ENCODE data around the gene LCN15. TPM values are rescaled to one million over a fixed set of nuclear protein-coding genes. Genes with fewer than 3 reads are reported as not detected.

Gene LCN15
- total RNA-seq, 4 donors from 2014 or later, result not detected

- peak within 1 kb of the TSS in 1 of 2 donors; percentile 63 for H3K27ac ChIP-seq
Observed at GRCh38 chr9:136742591-136743391, 21.5 kb downstream of the LCN15 start, which contains the start of gene LCN10. LCN10 (minus strand) TSS chr9:136742940; CDS start chr9:136742903, 37 bp downstream.

GRCh38 chr9:136741883-136742571 is 22.3 kb downstream of the LCN15 start:
- peak in 1 of 2 donors; percentile 38 for TF ChIP-seq POLR2A (IDR thresholded peaks at IDR 0.05)
- no peak for TF ChIP-seq CTCF (IDR thresholded peaks at IDR 0.05)
- Histone ChIP-seq H3K36me3 (no peaks in the 10 kb centered on the region), H3K27me3 (peaks cover 0 to 18% of the 10 kb centered on the region in 2 donors), H3K27ac (peak overlapping the region; percentile 20 to 63), H3K4me3 (no peak overlapping the region), H3K4me1 (peaks cover 0 to 7% of the 10 kb centered on the region in 2 donors), H3K9me3 (no peaks in the 10 kb centered on the region)
- intact Hi-C loops (cut with DNase I; ENCODE audit: low total_unique reads), result no loop called here
- peak in 1 of 2 donors; percentile 46 for DNase-seq

More at GRCh38 chr9:136742591-136743391, 21.5 kb downstream of the LCN15 start, which contains the start of gene LCN10:
- Histone ChIP-seq H3K4me1 (peaks cover 0 to 7% of the 10 kb centered on the region in 2 donors), H3K27me3 (peaks cover 0 to 18% of the 10 kb centered on the region in 2 donors), H3K4me3 (no peak within 1 kb of the TSS), H3K36me3 (no peaks in the 10 kb centered on the region), H3K9me3 (no peaks in the 10 kb centered on the region)
- no peak for DNase-seq
- intact Hi-C loops (cut with DNase I; ENCODE audit: low total_unique reads), result no loop called here
- TF ChIP-seq CTCF (IDR thresholded peaks at IDR 0.05) (peak in 1 of 4 experiments; percentile 28), POLR2A (IDR thresholded peaks at IDR 0.05) (no peak)

- H3K27me3 ChIP-seq, result peaks cover 0 to 18% of the 10 kb centered on the region in 2 donors
- H3K27ac ChIP-seq, result peak overlapping the region; percentile 20 to 63
- TF ChIP-seq CTCF (IDR thresholded peaks at IDR 0.05) (no peak), POLR2A (IDR thresholded peaks at IDR 0.05) (no peak)
- peaks cover 0 to 7% of the 10 kb centered on the region in 2 donors for H3K4me1 ChIP-seq
- no peak overlapping the region for H3K4me3 ChIP-seq
- intact Hi-C loops (cut with DNase I; ENCODE audit: low total_unique reads), result no loop called here
- H3K9me3 ChIP-seq, result no peaks in the 10 kb centered on the region
- no peaks in the 10 kb centered on the region for H3K36me3 ChIP-seq
- DNase-seq, result no peak
Observed at GRCh38 chr9:136740971-136741882, 23.1 kb downstream of the LCN15 start.

GRCh38 chr9:136740491-136740890 is 23.8 kb downstream of the LCN15 start:
- DNase-seq, result no peak
- no peak overlapping the region for H3K4me3 ChIP-seq
- H3K27ac ChIP-seq, result no peak overlapping the region
- peaks cover 0 to 7% of the 10 kb centered on the region in 2 donors for H3K4me1 ChIP-seq
- H3K27me3 ChIP-seq, result peaks cover 0 to 18% of the 10 kb centered on the region in 2 donors
- H3K36me3 ChIP-seq, result no peaks in the 10 kb centered on the region
- intact Hi-C loops (cut with DNase I; ENCODE audit: low total_unique reads), result no loop called here
- no peak for TF ChIP-seq POLR2A (IDR thresholded peaks at IDR 0.05)
- no peak for TF ChIP-seq CTCF (IDR thresholded peaks at IDR 0.05)
- no peaks in the 10 kb centered on the region for H3K9me3 ChIP-seq
